Cardiac ventricle fibroblast (primary cell): ENCODE data around the gene CASP3. TPM values are rescaled to one million over a fixed set of nuclear protein-coding genes. Genes with fewer than 3 reads are reported as not detected.

ENCODE experiments used
- total RNA-seq: library from RNA; depleted of rRNA; stranded (reverse); fragments of >200 nt; gene quantifications from 2 replicates; pipeline ENCODE4 v1.2.3, GENCODE V29; 2015

CASP3 gene
- total RNA-seq, result 23.4 and 31.1 TPM in 2 replicates

GRCh38 chr4:184649026-184649970 is at the start of gene CASP3, which contains the start of gene PRIMPOL:
Gene CASP3, minus strand, starts transcription at chr4:184649447. Its CDS starts 10,994 bp downstream, at chr4:184638453.
Gene PRIMPOL, plus strand, starts transcription at chr4:184649738. Its CDS starts 7,403 bp downstream, at chr4:184657141.

Other genes with a start within 250 kb of the CASP3 start
- 30.4 and 35.6 TPM in 2 replicates for gene IRF2, start 174.9 kb downstream of the CASP3 start, total RNA-seq
- gene PRIMPOL, start 291 bp upstream of the CASP3 start, total RNA-seq, result 7.5 and 10.8 TPM in 2 replicates
- 5.4 and 9.1 TPM in 2 replicates for gene CENPU, start 84.6 kb upstream of the CASP3 start, total RNA-seq
- gene ACSL1, start 176.5 kb upstream of the CASP3 start, total RNA-seq, result 54.8 and 57.8 TPM in 2 replicates